SK-N-MC (cell line): ENCODE measurements around the gene BPIFB2.

Experiments
- EZH2 ChIP-seq: fragments of 200-600 bp; sonication (generic); IDR thresholded peaks from one replicate; pipeline ENCODE4 v1.6.1; 2017; ENCODE audit warnings: antibody characterized with exemption
- POLR2AphosphoS5 ChIP-seq: IDR thresholded peaks from 2 replicates; pipeline ENCODE4 v1.6.1; 2012; ENCODE audit warnings: mild to moderate bottlenecking, low read depth, low read length, borderline replicate concordance

DNA sequence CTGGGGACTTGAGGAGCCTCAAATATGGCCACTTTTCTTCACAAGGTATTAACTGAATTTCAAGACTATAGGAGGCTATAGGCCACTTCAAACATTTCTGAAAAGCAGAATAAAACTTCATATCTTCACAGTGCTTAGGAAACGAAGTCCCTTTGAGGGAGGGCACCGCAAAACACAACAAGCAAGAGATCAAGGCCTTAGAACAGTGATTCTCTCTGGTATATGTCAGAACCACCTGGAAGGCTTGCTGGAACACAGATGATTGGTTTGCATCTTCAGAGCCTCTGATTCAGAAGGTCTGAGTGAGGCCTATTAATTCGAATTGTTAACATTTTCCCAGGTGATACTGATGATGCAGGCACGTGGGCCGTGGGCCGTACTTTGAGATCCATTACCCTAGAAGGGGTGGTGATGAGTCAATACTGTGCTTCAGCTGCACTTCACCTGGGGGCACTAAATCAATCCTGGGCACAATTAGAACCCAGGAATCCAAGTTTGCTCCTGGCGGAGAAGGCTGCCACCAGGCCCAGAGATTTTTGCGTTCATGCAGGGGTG is 13.9 kb upstream of the BPIFB2 start:
- TF ChIP-seq POLR2AphosphoS5 (no peak), EZH2 (no peak)
